Stomach (tissue), 4 donors: Measurements from ENCODE around the gene LBHD1.

Experiments
- EP300 ChIP-seq: sonication (generic); formaldehyde crosslinking; IDR thresholded peaks from one replicate; pipeline ENCODE4 v1.6.1; 2017; ENCODE audit warnings: antibody characterized with exemption
- POLR2A ChIP-seq, 4 donors: fragments of 450-650 bp; IDR thresholded peaks; one replicate each; pipeline ENCODE4 v1.6.1; 2016; ENCODE audit warnings: antibody characterized with exemption in 4 of 4, control low read depth in 2 of 4, mild to moderate bottlenecking in 1 of 4, moderate library complexity in 1 of 4
- POLR2AphosphoS5 ChIP-seq, 3 donors: sonication (generic); formaldehyde crosslinking; IDR thresholded peaks; one replicate each; pipeline ENCODE4 v1.6.1; 2016; ENCODE audit warnings: antibody characterized with exemption in 3 of 3
- TF ChIP-seq, protein P1 (sequence below), 7 experiments: fragments of 450-650 bp in 4 of 7; fragments of 200-600 bp in 3 of 7; sonication (generic) in 3 of 7; IDR thresholded peaks; one replicate each; pipeline ENCODE4 v1.5.1; 2016 to 2019; ENCODE audit warnings: antibody characterized with exemption in 7 of 7, control low read depth in 2 of 7, mild to moderate bottlenecking in 1 of 7

DNA sequence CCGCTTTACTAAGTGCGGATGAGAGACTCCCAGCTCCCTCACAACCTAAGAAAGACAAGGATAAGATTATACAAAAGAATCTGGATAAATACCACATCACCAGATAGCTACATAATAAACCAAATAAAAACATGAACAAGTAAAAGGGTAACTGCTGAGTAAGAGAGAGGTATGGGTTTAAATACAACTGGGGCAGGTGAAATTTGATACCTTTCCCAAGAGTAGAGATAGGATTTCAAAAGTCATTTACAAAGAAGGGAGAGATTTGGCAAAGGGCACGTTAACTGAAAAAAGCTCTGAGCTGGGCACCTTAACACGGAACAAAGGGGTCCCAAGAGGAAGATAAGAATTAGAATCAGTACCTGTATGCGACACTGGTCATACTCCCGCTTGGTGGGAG is 5.1 kb upstream of the LBHD1 start:
- TF ChIP-seq, protein P1, sequence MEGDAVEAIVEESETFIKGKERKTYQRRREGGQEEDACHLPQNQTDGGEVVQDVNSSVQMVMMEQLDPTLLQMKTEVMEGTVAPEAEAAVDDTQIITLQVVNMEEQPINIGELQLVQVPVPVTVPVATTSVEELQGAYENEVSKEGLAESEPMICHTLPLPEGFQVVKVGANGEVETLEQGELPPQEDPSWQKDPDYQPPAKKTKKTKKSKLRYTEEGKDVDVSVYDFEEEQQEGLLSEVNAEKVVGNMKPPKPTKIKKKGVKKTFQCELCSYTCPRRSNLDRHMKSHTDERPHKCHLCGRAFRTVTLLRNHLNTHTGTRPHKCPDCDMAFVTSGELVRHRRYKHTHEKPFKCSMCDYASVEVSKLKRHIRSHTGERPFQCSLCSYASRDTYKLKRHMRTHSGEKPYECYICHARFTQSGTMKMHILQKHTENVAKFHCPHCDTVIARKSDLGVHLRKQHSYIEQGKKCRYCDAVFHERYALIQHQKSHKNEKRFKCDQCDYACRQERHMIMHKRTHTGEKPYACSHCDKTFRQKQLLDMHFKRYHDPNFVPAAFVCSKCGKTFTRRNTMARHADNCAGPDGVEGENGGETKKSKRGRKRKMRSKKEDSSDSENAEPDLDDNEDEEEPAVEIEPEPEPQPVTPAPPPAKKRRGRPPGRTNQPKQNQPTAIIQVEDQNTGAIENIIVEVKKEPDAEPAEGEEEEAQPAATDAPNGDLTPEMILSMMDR (IDR thresholded peaks at IDR 0.05): no peak
- no peak for TF ChIP-seq EP300
- TF ChIP-seq POLR2A (IDR thresholded peaks at IDR 0.05): no peak
- no peak for TF ChIP-seq POLR2AphosphoS5 (IDR thresholded peaks at IDR 0.05)
